CD4-positive, alpha-beta T cell treated with Interleukin-15 for 4 hours (primary cell): ENCODE results near the gene AMD1.
"Not testable (repeated sequence)": the region's sequence is repeated elsewhere in the genome, so short reads cannot be mapped to it uniquely, and the experiment has no call there.

Experiments used
- DNase-seq: peaks from one replicate; pipeline ENCODE4 v3.0.0-alpha.2; 2020; ENCODE audit warnings: low spot score

AMD1 gene

DNA sequence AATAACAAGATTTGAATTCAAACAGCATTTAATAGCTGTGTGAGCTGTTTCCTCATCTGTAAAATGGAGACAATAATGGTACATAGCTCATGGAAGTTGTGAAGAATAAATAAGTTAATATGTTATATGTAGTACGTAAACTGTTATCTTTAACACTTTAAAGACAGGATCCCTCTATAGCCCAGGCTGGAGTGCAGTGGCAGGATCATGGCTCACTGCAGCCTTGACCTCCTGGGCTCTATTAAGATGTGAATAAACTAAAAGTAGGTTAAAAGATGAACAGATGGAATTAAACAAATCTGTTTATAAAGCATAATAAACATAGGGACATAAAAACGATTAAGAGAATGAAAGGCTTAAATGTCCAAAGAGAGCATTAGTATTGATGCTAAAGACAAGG is 3.0 kb downstream of the AMD1 start:
- DNase-seq, result no peak

- peak; percentile 43 for DNase-seq
These were observed 4.4 kb downstream of the AMD1 start for GRCh38 chr6:110878751-110879522.

DNA sequence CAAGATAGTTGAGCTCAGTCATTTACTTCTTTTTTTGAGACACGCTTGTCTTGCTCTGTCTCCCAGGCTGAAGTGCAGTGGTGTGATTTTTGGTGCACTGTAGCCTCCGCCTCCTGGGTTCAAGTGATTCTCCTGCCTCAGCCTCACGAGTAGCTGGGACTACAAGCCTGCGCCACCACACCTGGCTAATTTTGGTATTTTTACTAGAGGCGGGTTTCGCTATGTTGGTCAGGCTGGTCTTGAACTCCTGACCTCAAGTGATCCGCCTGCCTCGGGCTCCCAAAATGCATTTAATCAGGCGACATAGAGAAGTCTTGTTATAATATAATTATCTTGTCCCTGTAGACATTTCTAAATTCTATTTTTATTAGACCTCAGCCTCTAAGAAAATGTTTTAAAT is 6.1 kb downstream of the AMD1 start:
- DNase-seq, result no peak

GRCh38 chr6:110881546-110882273 is 7.1 kb downstream of the AMD1 start:
- no peak for DNase-seq

- no peak for DNase-seq
These were observed 7.7 kb downstream of the AMD1 start for GRCh38 chr6:110882274-110882619.

DNA sequence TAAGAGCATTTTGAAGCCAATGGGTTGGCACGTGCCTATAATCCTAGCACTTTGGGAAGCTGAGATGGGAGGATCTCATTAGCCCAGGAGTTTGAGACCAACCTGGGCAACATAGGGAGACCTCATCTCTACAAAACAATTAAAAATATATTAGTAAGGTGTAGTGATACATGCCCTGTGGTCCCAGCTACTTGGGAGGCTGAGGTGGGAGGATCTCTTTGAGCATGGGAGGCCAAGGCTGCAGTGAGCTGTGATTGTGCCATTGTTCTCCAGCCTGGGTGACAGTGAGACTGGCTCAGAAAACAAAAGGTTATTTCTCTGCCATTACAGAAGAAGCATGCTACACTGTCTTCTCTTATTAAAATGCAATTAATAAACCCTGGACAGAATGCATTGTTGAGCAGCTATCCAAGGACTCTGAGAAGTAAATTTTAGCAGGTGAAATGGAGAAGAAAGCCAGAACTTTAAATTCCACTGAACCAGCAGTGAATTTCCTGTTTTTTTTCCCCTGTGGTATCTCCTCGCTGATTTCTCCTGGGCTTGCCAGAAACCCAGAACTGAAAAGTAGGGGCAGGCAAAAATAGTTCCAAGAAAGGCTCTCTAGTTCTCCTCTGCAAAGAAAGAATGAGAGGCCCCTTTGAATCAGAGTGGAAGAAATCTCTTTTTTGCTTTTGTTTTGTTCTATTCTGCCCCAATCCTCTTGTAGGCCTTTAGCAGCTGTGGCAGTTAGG is 8.4 kb downstream of the AMD1 start:
- no peak for DNase-seq

- DNase-seq, result no peak
These were observed 9.7 kb downstream of the AMD1 start for GRCh38 chr6:110884321-110884720.

- DNase-seq, result no peak
These were observed 10.9 kb downstream of the AMD1 start for GRCh38 chr6:110885526-110885925.

DNA sequence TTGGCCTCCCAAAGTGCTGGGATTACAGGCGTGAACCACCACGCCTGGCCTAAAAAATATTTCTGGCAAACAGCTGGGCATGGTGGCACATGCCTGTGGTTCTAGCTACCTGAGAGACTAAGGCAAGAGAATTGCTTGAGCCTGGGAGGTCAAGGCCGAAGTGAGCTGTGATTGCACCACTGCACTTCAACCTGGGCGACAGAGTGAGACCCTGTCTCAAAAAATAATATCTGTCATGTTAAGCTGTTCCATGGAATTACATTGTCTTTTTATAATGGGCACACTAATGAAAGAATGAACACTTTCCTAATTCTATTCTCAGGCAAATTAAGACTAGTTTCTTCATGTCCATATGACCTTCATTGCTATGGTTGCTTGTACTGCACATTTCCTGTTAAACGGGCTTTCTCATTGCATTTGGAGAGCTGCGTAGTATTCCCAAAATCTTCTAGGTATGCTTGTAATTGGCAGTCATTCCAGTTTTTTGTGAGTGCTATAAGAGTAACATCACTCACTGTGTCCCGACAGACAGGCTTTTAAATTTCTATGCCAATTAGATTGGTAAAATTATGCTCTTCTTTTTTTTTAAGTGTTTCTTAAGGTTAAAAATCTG is 12.1 kb downstream of the AMD1 start:
- DNase-seq, result no peak

DNA sequence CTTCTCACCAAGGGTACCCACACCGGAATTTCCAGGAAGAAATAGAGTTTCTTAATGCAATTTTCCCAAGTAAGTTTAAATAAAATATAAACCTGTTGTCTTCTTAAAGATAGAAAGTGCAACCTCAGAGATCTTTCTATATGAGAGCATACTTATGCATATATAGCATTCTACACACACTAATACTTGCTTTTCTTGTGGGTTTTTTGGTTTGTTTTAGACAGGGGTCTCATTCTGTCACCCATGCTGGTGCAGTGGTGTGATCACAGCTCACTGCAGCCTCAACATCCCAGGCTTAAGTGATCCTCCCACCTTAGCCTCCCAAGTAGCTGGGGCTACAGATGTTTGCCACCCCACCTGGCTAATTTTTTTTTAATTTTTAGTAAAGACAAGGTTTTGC is 15.7 kb downstream of the AMD1 start:
- no peak for DNase-seq

DNA sequence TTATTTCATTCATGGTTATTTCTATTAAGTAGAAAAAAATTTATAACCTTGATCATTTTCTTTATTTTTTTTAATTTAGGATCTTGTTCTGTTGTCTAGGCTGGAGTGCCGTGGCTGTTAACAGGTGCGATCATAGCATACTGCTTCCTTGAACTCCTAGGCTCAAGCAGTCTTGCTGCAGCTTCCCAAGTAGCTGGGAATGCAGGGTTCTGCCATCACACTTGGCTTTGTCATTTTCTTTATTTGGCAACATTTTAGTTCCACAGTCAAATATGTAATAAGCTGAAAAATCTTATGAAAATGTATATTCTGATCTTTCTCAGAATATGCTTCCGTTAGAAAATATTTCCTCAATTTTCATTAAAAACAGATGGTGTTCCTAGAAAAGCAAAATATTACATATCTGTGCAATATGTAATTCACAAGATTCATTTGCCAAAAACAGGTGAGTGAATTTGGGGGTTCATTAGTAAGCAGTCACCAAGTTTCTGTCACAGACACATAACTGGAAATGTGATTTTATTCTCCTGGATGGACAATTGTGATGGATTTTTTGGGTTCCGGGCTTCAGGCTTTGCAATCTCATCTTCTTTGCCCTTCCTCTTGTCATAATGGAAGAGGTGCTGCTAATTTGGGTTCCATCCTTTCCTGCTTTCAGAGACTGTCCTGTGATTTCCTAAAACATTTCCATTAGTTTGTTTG is 21.5 kb downstream of the AMD1 start:
- DNase-seq, result no peak

- no peak for DNase-seq
These were observed 22.8 kb downstream of the AMD1 start for GRCh38 chr6:110897433-110897832.

- DNase-seq, result no peak
These were observed 23.5 kb downstream of the AMD1 start for GRCh38 chr6:110898111-110898510.

GRCh38 chr6:110900028-110900598 is 25.5 kb downstream of the AMD1 start:
- DNase-seq, result no peak

- not testable (repeated sequence) for DNase-seq
These were observed 27.0 kb downstream of the AMD1 start for GRCh38 chr6:110901601-110902000.

DNA sequence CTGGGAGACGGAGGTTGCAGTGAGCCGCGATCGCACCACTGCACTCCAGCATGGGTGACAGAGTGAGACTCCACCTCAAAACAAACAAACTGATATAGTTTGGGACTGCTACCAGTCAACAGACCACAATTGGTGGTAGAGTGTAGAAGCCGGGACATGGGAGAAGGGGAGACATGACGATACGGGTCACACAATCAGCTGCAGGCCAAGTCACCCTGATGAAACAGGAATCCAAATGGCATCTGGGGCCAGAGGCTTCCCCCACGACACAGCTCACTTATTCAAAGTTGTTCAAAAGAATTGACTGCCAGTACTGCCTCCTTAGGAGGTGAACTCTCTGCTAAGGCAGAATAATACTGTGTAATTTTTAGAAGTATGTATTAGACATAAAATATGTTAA is 27.5 kb downstream of the AMD1 start:
- DNase-seq, result no peak

GRCh38 chr6:110906273-110906672 is 31.7 kb downstream of the AMD1 start:
- DNase-seq, result not testable (repeated sequence)

GRCh38 chr6:110930781-110931180 is 56.2 kb downstream of the AMD1 start:
- no peak for DNase-seq

- no peak for DNase-seq
These were observed 59.3 kb downstream of the AMD1 start for GRCh38 chr6:110933912-110934311.

- no peak for DNase-seq
These were observed 59.9 kb downstream of the AMD1 start for GRCh38 chr6:110934381-110934898.

GRCh38 chr6:110935171-110935570 is 60.6 kb downstream of the AMD1 start:
- DNase-seq, result no peak
